Lung (tissue), 12 donors: ENCODE results near the gene PTGDR. TPM values are rescaled to one million over a fixed set of nuclear protein-coding genes. Genes with fewer than 3 reads are reported as not detected.

ENCODE experiments used
- ATAC-seq: fragments of 200-7000 bp; cut with Tn5 transposase; one replicate; pipeline ENCODE4 v1.9.1; 2020; ENCODE audit warnings: moderate number of reproducible peaks; ENCODE audit not compliant: insufficient read depth, low FRiP score
- DNase-seq, 3 donors: peaks; one replicate each; pipeline ENCODE4 v3.0.0-alpha.2; 2013 to 2017
- H3K27ac ChIP-seq, 2 donors: one replicate each; pipeline ENCODE4 v1.5.1; 2013; ENCODE audit warnings: mild to moderate bottlenecking in 2 of 2, moderate library complexity in 2 of 2, control low read depth in 1 of 2, inconsistent platforms in 1 of 2, low read depth in 1 of 2, low read length in 1 of 2
- H3K27me3 ChIP-seq, 3 donors: one replicate each; pipeline ENCODE4 v1.5.1; 2013; ENCODE audit warnings: low read length in 2 of 3; ENCODE audit not compliant: control insufficient read depth in 3 of 3, insufficient read depth in 3 of 3
- H3K36me3 ChIP-seq, 4 donors: one replicate each; pipeline ENCODE4 v1.5.1; 2013; ENCODE audit warnings: low read length in 4 of 4, mild to moderate bottlenecking in 1 of 4, moderate library complexity in 1 of 4; ENCODE audit not compliant: control insufficient read depth in 4 of 4, insufficient read depth in 4 of 4
- H3K4me1 ChIP-seq, 5 donors: one replicate each; pipeline ENCODE4 v1.5.1; 2013; ENCODE audit warnings: low read length in 5 of 5, mild to moderate bottlenecking in 2 of 5, moderate library complexity in 1 of 5; ENCODE audit not compliant: control insufficient read depth in 5 of 5, insufficient read depth in 5 of 5
- H3K4me3 ChIP-seq: one replicate; pipeline ENCODE4 v1.5.1; 2013; ENCODE audit warnings: mild to moderate bottlenecking, control low read depth, moderate library complexity
- H3K9ac ChIP-seq, 2 donors: one replicate each; pipeline ENCODE4 v1.5.1; 2013; ENCODE audit warnings: low read length in 2 of 2, control low read depth in 1 of 2; ENCODE audit not compliant: insufficient read depth in 1 of 2
- H3K9me3 ChIP-seq, 4 donors: one replicate each; pipeline ENCODE4 v1.5.1; 2013; ENCODE audit warnings: low read length in 3 of 4, mild to moderate bottlenecking in 1 of 4, moderate library complexity in 1 of 4; ENCODE audit not compliant: control insufficient read depth in 4 of 4, insufficient read depth in 3 of 4
- CTCF ChIP-seq: IDR thresholded peaks from 2 replicates; pipeline ENCODE4 v1.5.1; 2012; ENCODE audit warnings: mild to moderate bottlenecking; ENCODE audit errors: control extremely low read depth, extremely low read depth
- WGBS, 2 donors: extraction: QIAGEN DNeasy Blood & Tissue Kit; methylation state at CpG; one replicate each; pipeline ENCODE4 v1.1.7; 2013; 5-methylcytosine and 5-hydroxymethylcytosine counted together
- polyA plus RNA-seq, 2 donors: library from polyadenylated mRNA; stranded (reverse); fragments of 200-250 nt; gene quantifications; one replicate each; pipeline ENCODE4 v1.2.1, GENCODE V29; 2013
- total RNA-seq, 2 donors: library from RNA; depleted of rRNA in 1 of 2; stranded (reverse); fragments of >200 nt in 1 of 2; gene quantifications; one replicate each; pipeline ENCODE4 v1.2.1, GENCODE V29; 2014 to 2021
- donor health status: control.
- donor health status: control.
- donor health status: Bipolar disorder and iron deficiency.
- donor health status: healthy.
- donor health status: DM: yes; HTN: yes; CAD: no.

Gene PTGDR
- total and polyA plus RNA-seq, 4 donors: 0.31 to 1.7 (median 0.70) TPM

- H3K9ac ChIP-seq: no peak overlapping the region
- no peaks in the 10 kb centered on the region for H3K27me3 ChIP-seq
- no peak overlapping the region for H3K27ac ChIP-seq
- no peaks in the 10 kb centered on the region for H3K4me1 ChIP-seq
- H3K9me3 ChIP-seq: no peaks in the 10 kb centered on the region
- no peaks in the 10 kb centered on the region for H3K36me3 ChIP-seq
- ATAC-seq (no peak), DNase-seq (no peak)
- TF ChIP-seq CTCF: no peak
- 82 to 86% methylated on average over 9 of the region's 9 CpGs for WGBS, 2 donors
- no peak overlapping the region for H3K4me3 ChIP-seq
These were observed 44.6 kb upstream of the PTGDR start for GRCh38 chr14:52222901-52223300.

GRCh38 chr14:52227619-52228222, 39.8 kb upstream of the PTGDR start:
- Histone ChIP-seq H3K9me3 (no peaks in the 10 kb centered on the region), H3K27ac (no peak overlapping the region), H3K27me3 (no peaks in the 10 kb centered on the region), H3K9ac (no peak overlapping the region), H3K36me3 (no peaks in the 10 kb centered on the region), H3K4me3 (no peak overlapping the region), H3K4me1 (no peaks in the 10 kb centered on the region)
- no peak for TF ChIP-seq CTCF
- ATAC-seq (no peak), DNase-seq (no peak)
- 44 to 45% methylated on average over 7 of the region's 7 CpGs for WGBS, 2 donors

- no peaks in the 10 kb centered on the region for H3K9me3 ChIP-seq
- no peak overlapping the region for H3K27ac ChIP-seq
- no peaks in the 10 kb centered on the region for H3K36me3 ChIP-seq
- H3K4me1 ChIP-seq: no peaks in the 10 kb centered on the region
- no peak overlapping the region for H3K9ac ChIP-seq
- TF ChIP-seq CTCF: no peak
- 70 to 75% methylated on average over 2 of the region's 2 CpGs for WGBS, 2 donors
- no peaks in the 10 kb centered on the region for H3K27me3 ChIP-seq
- DNase-seq: no peak
- no peak overlapping the region for H3K4me3 ChIP-seq
- ATAC-seq: no peak
These were observed 33.8 kb upstream of the PTGDR start for GRCh38 chr14:52233693-52234092.

- Histone ChIP-seq H3K9me3 (no peaks in the 10 kb centered on the region), H3K36me3 (no peaks in the 10 kb centered on the region), H3K4me3 (no peak overlapping the region), H3K27me3 (no peaks in the 10 kb centered on the region), H3K27ac (no peak overlapping the region), H3K9ac (no peak overlapping the region), H3K4me1 (no peaks in the 10 kb centered on the region)
- no peak for DNase-seq
- ATAC-seq: no peak
- no peak for TF ChIP-seq CTCF
- WGBS, 2 donors: 53 to 70% methylated on average over 2 of the region's 2 CpGs
These were observed 32.1 kb upstream of the PTGDR start for GRCh38 chr14:52235434-52235833.
